ENCODE data around the gene FCSK. TPM values are rescaled to one million over a fixed set of nuclear protein-coding genes. Genes with fewer than 3 reads are reported as not detected.
"Not testable (repeated sequence)": the region's sequence is repeated elsewhere in the genome, so short reads cannot be mapped to it uniquely, and the experiment has no call there.

The FCSK gene
- total RNA-seq (10 to 100 TPM; 35.2 to 39.7 TPM), polyA plus RNA-seq (1 to 10 TPM; 4.5 to 9.6 (median 9.3) TPM), total RNA-seq (29.0 to 52.1 (median 38.2) reads per million in 6 experiments)

DNA sequence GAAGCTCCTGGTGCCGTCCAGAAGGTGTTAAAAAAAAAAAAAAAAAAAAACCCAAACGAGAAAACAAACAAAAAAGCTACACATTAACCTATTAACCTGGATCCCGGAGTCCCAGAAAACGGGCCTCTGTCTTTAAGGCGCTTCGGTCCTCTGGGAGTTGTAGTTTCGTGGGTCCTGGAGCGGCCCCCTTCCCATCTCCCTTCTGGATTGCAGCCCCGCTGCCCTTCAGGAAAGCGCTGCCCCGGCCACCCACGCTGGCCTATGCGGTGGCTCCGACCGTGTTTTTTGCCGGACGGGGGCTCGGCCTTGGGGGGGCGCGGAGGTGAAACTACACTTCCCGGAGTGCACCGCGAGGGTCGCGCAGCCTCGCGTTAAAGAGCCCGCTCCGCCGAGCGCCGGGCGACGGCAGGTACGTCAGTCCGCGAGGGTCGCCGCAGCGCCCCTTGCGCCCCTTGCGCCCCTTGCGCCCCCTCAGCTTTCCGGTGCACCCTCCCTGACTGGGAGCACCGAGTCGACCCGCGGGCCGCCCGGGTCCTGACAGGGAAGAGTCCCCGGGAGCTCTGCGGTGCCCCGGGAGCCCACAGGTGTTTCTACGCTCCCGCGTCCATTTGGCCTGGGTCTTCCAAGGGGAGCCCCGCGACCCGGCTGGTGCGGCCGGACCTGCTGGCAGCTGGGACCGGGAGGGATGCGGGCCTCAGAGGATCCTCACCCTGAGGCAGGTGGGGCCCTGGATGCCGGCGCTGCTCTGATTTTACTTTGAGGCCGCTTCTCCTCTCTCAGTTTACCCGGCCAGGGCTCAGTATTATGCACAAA lies at the start of gene FCSK:
Gene FCSK, plus strand, starts transcription at position 374 of the 813 bp plus-strand sequence. CDS start 8,596 bp downstream, outside the sequence.
- Mint-ChIP-seq H3K9me3 (no peaks in the 10 kb centered on the region), H3K36me3 (no peaks in the 10 kb centered on the region), H3K4me3 (peak within 1 kb of the TSS; percentile 86 to 96 (median 93)), H3K4me1 (peaks cover 6 to 40% (median 23%) of the 10 kb centered on the region in 4 donors), H3K27me3 (no peaks in the 10 kb centered on the region), H3K27ac (peak within 1 kb of the TSS; percentile 88 to 95 (median 92))
- ATAC-seq, result peak; percentile 92 to 93
- POLR2A ChIA-PET, result interaction anchor here (0.6 to 2.4 kb wide), 21 partner anchors 8 to 166 kb away, joined by 3 to 59 read pairs (median 5); partner anchors contain the start of genes DDX19A, DDX19B and ST3GAL2
- DNase-seq, result peak; percentile 53 to 94 (median 72)

DNA sequence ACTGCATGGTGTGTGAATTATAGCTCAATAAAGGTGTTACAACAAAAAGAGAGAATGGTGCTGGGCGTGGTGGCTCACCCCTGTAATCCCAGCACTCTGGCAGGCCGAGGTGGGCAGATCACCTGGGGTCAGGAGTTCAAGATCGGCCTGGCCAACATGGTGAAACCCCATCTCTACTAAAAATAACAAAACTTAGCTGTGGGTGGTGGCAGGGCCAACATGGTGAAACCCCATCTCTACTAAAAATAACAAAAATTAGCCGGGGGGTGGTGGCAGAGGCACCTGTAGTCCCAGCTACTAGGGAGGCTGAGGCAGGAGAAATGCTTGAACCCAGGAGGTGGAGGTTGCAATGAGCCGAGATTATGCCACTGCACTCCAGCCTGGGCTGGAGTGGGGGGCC lies 48.3 kb upstream of the FCSK start:
- not testable (repeated sequence) for DNase-seq, H3K27me3 Mint-ChIP-seq, ATAC-seq, H3K9me3 Mint-ChIP-seq, H3K36me3 Mint-ChIP-seq
- Mint-ChIP-seq H3K4me1 (peaks cover 34 to 82% (median 74%) of the 10 kb centered on the region in 4 donors), H3K4me3 (peak overlapping the region in 1 of 10 donors; percentile 34), H3K27ac (peak overlapping the region in 8 of 10 donors; percentile 34 to 75 (median 60))
- POLR2A ChIA-PET, result interaction anchor here (0.6 to 1.3 kb wide), 4 partner anchors 25 to 118 kb away, joined by 3 to 6 read pairs (median 4); no protein-coding TSS in a partner anchor

DNA sequence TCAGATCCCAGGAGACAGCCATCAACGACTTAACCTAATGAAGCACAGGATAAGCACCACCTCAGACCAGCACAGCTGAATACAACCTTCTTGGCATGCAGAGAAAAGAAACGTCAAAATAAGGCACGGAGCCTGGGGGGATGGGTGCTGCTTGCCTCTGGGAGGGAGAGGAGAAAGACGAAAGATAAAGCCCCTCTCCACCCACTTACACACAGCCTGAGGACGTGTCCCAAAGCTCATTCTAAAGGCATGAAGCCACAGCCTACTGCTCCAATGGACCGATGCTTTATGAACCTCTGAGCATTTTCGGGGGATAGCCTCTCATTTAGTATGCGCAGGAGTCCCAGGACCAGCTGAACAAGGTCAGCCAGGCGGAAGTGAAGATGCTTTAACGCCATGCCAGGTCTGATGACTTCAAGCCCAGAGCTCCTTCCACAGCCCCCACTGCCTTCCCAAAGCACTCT lies 46.6 kb upstream of the FCSK start:
- Mint-ChIP-seq H3K4me1 (peaks cover 30 to 70% (median 66%) of the 10 kb centered on the region in 4 donors), H3K9me3 (no peaks in the 10 kb centered on the region), H3K27me3 (no peaks in the 10 kb centered on the region), H3K36me3 (peaks cover 0 to 16% (median 4%) of the 10 kb centered on the region in 3 donors), H3K27ac (peak overlapping the region; percentile 60 to 96 (median 83)), H3K4me3 (peak overlapping the region in 9 of 10 donors; percentile 14 to 74 (median 57))
- ATAC-seq (no peak), DNase-seq (no peak)
- POLR2A ChIA-PET, result interaction anchor here (0.6 to 2.3 kb wide), 9 partner anchors 9 to 115 kb away, joined by 3 to 10 read pairs (median 4); partner anchors contain the start of genes COG4, FCSK and SF3B3

GRCh38 chr16:70410734-70411133 lies 43.7 kb upstream of the FCSK start:
- Mint-ChIP-seq H3K4me1 (peaks cover 18 to 47% (median 41%) of the 10 kb centered on the region in 4 donors), H3K4me3 (peak overlapping the region in 1 of 10 donors; percentile 10)

DNA sequence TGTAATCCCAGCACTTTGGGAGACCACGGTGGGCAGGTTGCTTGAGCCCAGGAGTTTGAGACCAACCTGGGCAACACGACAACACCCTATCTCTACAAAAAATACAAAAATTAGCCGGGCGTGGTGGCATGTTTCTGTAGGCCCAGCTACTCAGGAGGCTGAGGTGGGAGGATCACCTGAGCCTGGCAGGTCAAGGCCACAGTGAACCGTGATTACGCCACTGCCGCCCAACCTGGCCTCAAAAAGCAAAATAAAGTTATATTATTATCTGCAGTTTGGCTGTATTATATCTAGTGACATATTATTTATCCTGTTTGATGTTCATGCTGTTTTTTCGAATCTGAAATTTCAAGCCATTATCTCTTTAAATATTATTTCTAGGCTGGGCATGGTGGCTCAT lies 42.0 kb upstream of the FCSK start:
- ATAC-seq, result no peak
- peaks cover 0 to 18% (median 4%) of the 10 kb centered on the region in 3 donors for H3K36me3 Mint-ChIP-seq
- H3K4me3 Mint-ChIP-seq, result no peak overlapping the region
- POLR2A ChIA-PET, result no interaction called here
- H3K9me3 Mint-ChIP-seq, result no peaks in the 10 kb centered on the region
- DNase-seq, result no peak
- no peaks in the 10 kb centered on the region for H3K27me3 Mint-ChIP-seq
- peaks cover 18 to 46% (median 40%) of the 10 kb centered on the region in 4 donors for H3K4me1 Mint-ChIP-seq
- H3K27ac Mint-ChIP-seq, result peak overlapping the region in 5 of 10 donors; percentile 16 to 65 (median 46)

More at GRCh38 chr16:70410734-70411133, 43.7 kb upstream of the FCSK start:
- Mint-ChIP-seq H3K9me3 (no peaks in the 10 kb centered on the region), H3K27me3 (no peaks in the 10 kb centered on the region), H3K27ac (peak overlapping the region in 7 of 10 donors; percentile 14 to 80 (median 48)), H3K36me3 (peaks cover 0 to 18% (median 4%) of the 10 kb centered on the region in 3 donors)
- ATAC-seq (no peak), DNase-seq (no peak)
- POLR2A ChIA-PET, result interaction anchor here (0.6 to 1.9 kb wide), 3 partner anchors 15 to 33 kb away, joined by 3 to 6 read pairs (median 4); no protein-coding TSS in a partner anchor

- DNase-seq, ATAC-seq, H3K27me3 Mint-ChIP-seq, POLR2A ChIA-PET, H3K9me3 Mint-ChIP-seq, H3K4me3 Mint-ChIP-seq: not testable (repeated sequence)
- Mint-ChIP-seq H3K36me3 (peaks cover 0 to 18% (median 4%) of the 10 kb centered on the region in 3 donors), H3K27ac (peak overlapping the region in 1 of 10 donors; percentile 11), H3K4me1 (peaks cover 18 to 46% (median 41%) of the 10 kb centered on the region in 4 donors)
Observed at GRCh38 chr16:70413572-70413971, 40.8 kb upstream of the FCSK start.

DNA sequence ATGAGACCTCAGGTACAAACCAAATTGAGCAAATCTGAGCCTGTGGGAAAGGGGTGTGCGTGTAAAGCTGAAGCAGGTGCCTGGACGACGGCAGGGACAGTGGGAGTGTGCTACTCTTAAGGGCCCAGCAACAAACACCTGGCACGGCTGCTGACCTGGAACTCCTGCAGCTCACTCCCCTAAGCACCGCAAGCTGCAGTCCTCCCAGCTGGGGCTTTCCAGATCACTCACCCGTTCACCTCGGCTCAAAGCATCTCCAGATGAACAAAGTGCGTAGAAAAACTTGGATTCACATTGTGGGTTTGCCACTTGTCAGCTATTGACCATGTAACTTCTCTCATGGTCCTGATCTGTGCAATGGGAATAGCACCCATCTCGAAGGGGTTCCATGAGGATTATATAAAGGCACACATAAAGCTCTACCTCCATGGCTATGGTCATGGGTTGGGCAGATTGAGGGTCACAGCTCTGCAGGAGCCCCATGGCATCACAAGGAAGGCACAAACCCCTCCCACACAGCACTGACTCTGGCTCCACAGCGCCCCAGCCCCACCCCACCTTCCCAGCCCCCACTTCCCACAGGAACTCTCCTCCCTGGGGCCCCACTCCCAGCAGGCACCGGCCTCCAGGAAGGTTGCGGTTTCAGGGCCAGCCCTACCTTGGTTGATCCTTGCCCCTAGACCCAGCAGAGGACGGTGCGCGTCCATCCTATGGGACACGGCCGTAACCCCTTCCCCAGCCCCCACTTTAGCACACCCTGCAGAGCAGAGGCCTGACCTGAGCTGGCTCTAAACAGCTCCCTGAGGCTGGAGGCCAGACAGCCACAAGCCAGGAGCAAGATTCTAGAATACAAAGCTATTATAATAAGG lies 37.4 kb upstream of the FCSK start:
- H3K9me3 Mint-ChIP-seq, result no peaks in the 10 kb centered on the region
- H3K27ac Mint-ChIP-seq, result peak overlapping the region; percentile 83 to 95 (median 91)
- peaks cover 29 to 65% (median 60%) of the 10 kb centered on the region in 4 donors for H3K4me1 Mint-ChIP-seq
- peaks cover 0 to 13% (median 0%) of the 10 kb centered on the region in 3 donors for H3K36me3 Mint-ChIP-seq
- peak overlapping the region in 8 of 10 donors; percentile 42 to 79 (median 64) for H3K4me3 Mint-ChIP-seq
- POLR2A ChIA-PET, result interaction anchor here (0.6 to 3.7 kb wide), 8 partner anchors 9 to 112 kb away, joined by 3 to 22 read pairs (median 4); partner anchors contain the start of gene ST3GAL2
- ATAC-seq (no peak), DNase-seq (no peak)
- no peaks in the 10 kb centered on the region for H3K27me3 Mint-ChIP-seq

GRCh38 chr16:70417661-70418060 lies 36.7 kb upstream of the FCSK start:
- Mint-ChIP-seq H3K4me1 (peaks cover 34 to 72% (median 67%) of the 10 kb centered on the region in 4 donors), H3K36me3 (peaks cover 0 to 9% (median 0%) of the 10 kb centered on the region in 3 donors), H3K27me3 (no peaks in the 10 kb centered on the region), H3K9me3 (no peaks in the 10 kb centered on the region), H3K27ac (peak overlapping the region; percentile 84 to 95 (median 93)), H3K4me3 (peak overlapping the region in 9 of 10 donors; percentile 12 to 87 (median 65))
- ATAC-seq, result no peak
- POLR2A ChIA-PET, result interaction anchor here (0.6 to 3.7 kb wide), 11 partner anchors 8 to 72 kb away, joined by 3 to 22 read pairs (median 4); partner anchors contain the start of genes DDX19A and ST3GAL2
- DNase-seq, result no peak

- H3K4me1 Mint-ChIP-seq, result peaks cover 37 to 79% (median 72%) of the 10 kb centered on the region in 4 donors
- DNase-seq (peak in 5 of 10 donors; percentile 30 to 68 (median 40)), ATAC-seq (peak; percentile 60 to 73)
- POLR2A ChIA-PET, result interaction anchor here (0.6 to 3.7 kb wide), 10 partner anchors 9 to 72 kb away, joined by 3 to 22 read pairs (median 4); partner anchors contain the start of genes DDX19A and ST3GAL2
- H3K9me3 Mint-ChIP-seq, result no peaks in the 10 kb centered on the region
- peaks cover 0 to 15% (median 0%) of the 10 kb centered on the region in 3 donors for H3K36me3 Mint-ChIP-seq
- peak overlapping the region; percentile 53 to 88 (median 81) for H3K4me3 Mint-ChIP-seq
- H3K27me3 Mint-ChIP-seq, result no peaks in the 10 kb centered on the region
- H3K27ac Mint-ChIP-seq, result peak overlapping the region; percentile 85 to 95 (median 93)
Observed at GRCh38 chr16:70418274-70418992, 36.0 kb upstream of the FCSK start.

DNA sequence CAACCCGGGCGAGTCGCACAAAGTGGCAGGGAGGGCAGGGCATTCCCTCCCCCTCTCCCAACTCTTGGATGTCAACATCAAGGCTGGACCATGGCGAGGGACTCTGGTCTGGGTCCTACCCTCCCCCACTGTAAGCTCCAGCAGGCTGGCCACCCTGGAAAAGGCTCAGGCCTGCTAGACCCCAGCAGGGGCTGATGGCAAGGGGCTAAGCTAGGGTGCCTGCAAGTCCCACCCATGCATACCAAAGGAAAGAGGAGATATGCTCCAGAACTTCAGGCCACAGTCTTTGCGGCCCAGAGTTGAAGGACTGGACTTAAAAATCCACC lies 35.4 kb upstream of the FCSK start:
- peak; percentile 23 to 24 for ATAC-seq
- H3K27ac Mint-ChIP-seq, result peak overlapping the region; percentile 85 to 95 (median 93)
- H3K27me3 Mint-ChIP-seq, result no peaks in the 10 kb centered on the region
- POLR2A ChIA-PET, result interaction anchor here (1.0 to 3.7 kb wide), 10 partner anchors 9 to 72 kb away, joined by 3 to 22 read pairs (median 5); partner anchors contain the start of genes DDX19A, FCSK and ST3GAL2
- peaks cover 37 to 79% (median 73%) of the 10 kb centered on the region in 4 donors for H3K4me1 Mint-ChIP-seq
- no peak for DNase-seq
- peaks cover 0 to 15% (median 0%) of the 10 kb centered on the region in 3 donors for H3K36me3 Mint-ChIP-seq
- peak overlapping the region; percentile 53 to 88 (median 81) for H3K4me3 Mint-ChIP-seq
- no peaks in the 10 kb centered on the region for H3K9me3 Mint-ChIP-seq

Data from naive thymus-derived CD8-positive, alpha-beta T cell (primary cell).